Erythroblast (primary cell): ENCODE measurements around the gene CLEC1B.

Experiments
- GATA1 ChIP-seq: IDR thresholded peaks from 2 replicates; pipeline ENCODE4 v1.6.1; 2011; ENCODE audit warnings: low read depth, mild to moderate bottlenecking, control low read depth, low read length, moderate library complexity
- POLR2A ChIP-seq: IDR thresholded peaks from 2 replicates; pipeline ENCODE4 v1.6.1; 2011; ENCODE audit warnings: mild to moderate bottlenecking, low read length

DNA sequence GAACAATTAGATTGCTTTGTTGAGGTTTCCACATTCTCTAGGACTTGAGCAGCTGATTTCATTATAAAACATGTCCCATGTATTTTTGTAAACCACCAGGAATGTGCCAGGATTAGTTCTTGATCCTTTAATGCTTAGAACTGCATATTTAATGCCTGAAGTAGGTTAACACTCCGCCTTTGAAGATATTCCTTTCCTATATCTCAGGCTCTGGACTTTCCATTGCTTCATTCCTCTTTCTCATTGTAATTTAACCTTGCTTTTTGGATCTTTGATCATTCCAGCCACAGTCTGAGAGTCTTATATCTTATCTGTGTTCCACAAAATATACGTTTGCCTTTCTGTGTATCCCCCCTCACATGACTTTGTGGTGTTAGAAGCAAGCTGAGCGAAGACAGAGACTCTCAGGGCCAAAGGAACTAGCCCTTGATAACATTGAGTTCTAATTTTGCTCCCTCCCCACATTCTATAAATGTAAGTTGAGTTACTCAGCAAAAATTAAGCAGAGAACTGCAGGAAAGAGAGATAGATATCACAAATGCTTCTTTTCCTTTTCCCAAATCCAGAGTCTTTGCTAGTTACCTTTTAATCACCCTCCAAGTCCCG is 2.4 kb upstream of the CLEC1B start:
- TF ChIP-seq POLR2A (no peak), GATA1 (no peak)
